Lung (tissue), 12 donors: ENCODE results near the gene GPR6. TPM values are rescaled to one million over a fixed set of nuclear protein-coding genes. Genes with fewer than 3 reads are reported as not detected.

Experiments used
- ATAC-seq: fragments of 200-7000 bp; cut with Tn5 transposase; one replicate; pipeline ENCODE4 v1.9.1; 2020; ENCODE audit warnings: moderate number of reproducible peaks; ENCODE audit not compliant: insufficient read depth, low FRiP score
- DNase-seq, 3 donors: peaks; one replicate each; pipeline ENCODE4 v3.0.0-alpha.2; 2013 to 2017
- H3K27ac ChIP-seq, 2 donors: one replicate each; pipeline ENCODE4 v1.5.1; 2013; ENCODE audit warnings: mild to moderate bottlenecking in 2 of 2, moderate library complexity in 2 of 2, control low read depth in 1 of 2, inconsistent platforms in 1 of 2, low read depth in 1 of 2, low read length in 1 of 2
- H3K27me3 ChIP-seq, 3 donors: one replicate each; pipeline ENCODE4 v1.5.1; 2013; ENCODE audit warnings: low read length in 2 of 3; ENCODE audit not compliant: control insufficient read depth in 3 of 3, insufficient read depth in 3 of 3
- H3K36me3 ChIP-seq, 4 donors: one replicate each; pipeline ENCODE4 v1.5.1; 2013; ENCODE audit warnings: low read length in 4 of 4, mild to moderate bottlenecking in 1 of 4, moderate library complexity in 1 of 4; ENCODE audit not compliant: control insufficient read depth in 4 of 4, insufficient read depth in 4 of 4
- H3K4me1 ChIP-seq, 5 donors: one replicate each; pipeline ENCODE4 v1.5.1; 2013; ENCODE audit warnings: low read length in 5 of 5, mild to moderate bottlenecking in 2 of 5, moderate library complexity in 1 of 5; ENCODE audit not compliant: control insufficient read depth in 5 of 5, insufficient read depth in 5 of 5
- H3K4me3 ChIP-seq: one replicate; pipeline ENCODE4 v1.5.1; 2013; ENCODE audit warnings: mild to moderate bottlenecking, control low read depth, moderate library complexity
- H3K9ac ChIP-seq, 2 donors: one replicate each; pipeline ENCODE4 v1.5.1; 2013; ENCODE audit warnings: low read length in 2 of 2, control low read depth in 1 of 2; ENCODE audit not compliant: insufficient read depth in 1 of 2
- H3K9me3 ChIP-seq, 4 donors: one replicate each; pipeline ENCODE4 v1.5.1; 2013; ENCODE audit warnings: low read length in 3 of 4, mild to moderate bottlenecking in 1 of 4, moderate library complexity in 1 of 4; ENCODE audit not compliant: control insufficient read depth in 4 of 4, insufficient read depth in 3 of 4
- CTCF ChIP-seq: IDR thresholded peaks from 2 replicates; pipeline ENCODE4 v1.5.1; 2012; ENCODE audit warnings: mild to moderate bottlenecking; ENCODE audit errors: control extremely low read depth, extremely low read depth
- WGBS, 2 donors: extraction: QIAGEN DNeasy Blood & Tissue Kit; methylation state at CpG; one replicate each; pipeline ENCODE4 v1.1.7; 2013; 5-methylcytosine and 5-hydroxymethylcytosine counted together
- polyA plus RNA-seq, 2 donors: library from polyadenylated mRNA; stranded (reverse); fragments of 200-250 nt; gene quantifications; one replicate each; pipeline ENCODE4 v1.2.1, GENCODE V29; 2013
- total RNA-seq, 2 donors: library from RNA; depleted of rRNA in 1 of 2; stranded (reverse); fragments of >200 nt in 1 of 2; gene quantifications; one replicate each; pipeline ENCODE4 v1.2.1, GENCODE V29; 2014 to 2021
- donor health status: control.
- donor health status: control.
- donor health status: Bipolar disorder and iron deficiency.
- donor health status: healthy.
- donor health status: DM: yes; HTN: yes; CAD: no.

The GPR6 gene
- total and polyA plus RNA-seq, 4 donors: not detected

- Histone ChIP-seq H3K27me3 (no peaks in the 10 kb centered on the region), H3K36me3 (no peaks in the 10 kb centered on the region), H3K9ac (no peak overlapping the region), H3K9me3 (peaks cover 0 to 11% (median 0%) of the 10 kb centered on the region in 4 donors), H3K27ac (no peak overlapping the region), H3K4me1 (peaks cover 0 to 1% (median 0%) of the 10 kb centered on the region in 5 donors), H3K4me3 (no peak overlapping the region)
- no peak for DNase-seq
- no peak for ATAC-seq
- 52 to 61% methylated on average over 5 of the region's 5 CpGs for WGBS, 2 donors
- TF ChIP-seq CTCF: no peak
Measured at GRCh38 chr6:109961611-109962041, 16.5 kb upstream of the GPR6 start.

- no peak overlapping the region for H3K4me3 ChIP-seq
- H3K36me3 ChIP-seq: no peaks in the 10 kb centered on the region
- no peaks in the 10 kb centered on the region for H3K27me3 ChIP-seq
- H3K27ac ChIP-seq: no peak overlapping the region
- peaks cover 0 to 1% (median 0%) of the 10 kb centered on the region in 5 donors for H3K4me1 ChIP-seq
- no peak for DNase-seq
- H3K9me3 ChIP-seq: peaks cover 0 to 11% (median 0%) of the 10 kb centered on the region in 4 donors
- no peak for ATAC-seq
- TF ChIP-seq CTCF: no peak
- no peak overlapping the region for H3K9ac ChIP-seq
- WGBS, 2 donors: 87 to 90% methylated on average over 5 of the region's 5 CpGs
Measured at GRCh38 chr6:109962271-109962670, 15.8 kb upstream of the GPR6 start.

DNA sequence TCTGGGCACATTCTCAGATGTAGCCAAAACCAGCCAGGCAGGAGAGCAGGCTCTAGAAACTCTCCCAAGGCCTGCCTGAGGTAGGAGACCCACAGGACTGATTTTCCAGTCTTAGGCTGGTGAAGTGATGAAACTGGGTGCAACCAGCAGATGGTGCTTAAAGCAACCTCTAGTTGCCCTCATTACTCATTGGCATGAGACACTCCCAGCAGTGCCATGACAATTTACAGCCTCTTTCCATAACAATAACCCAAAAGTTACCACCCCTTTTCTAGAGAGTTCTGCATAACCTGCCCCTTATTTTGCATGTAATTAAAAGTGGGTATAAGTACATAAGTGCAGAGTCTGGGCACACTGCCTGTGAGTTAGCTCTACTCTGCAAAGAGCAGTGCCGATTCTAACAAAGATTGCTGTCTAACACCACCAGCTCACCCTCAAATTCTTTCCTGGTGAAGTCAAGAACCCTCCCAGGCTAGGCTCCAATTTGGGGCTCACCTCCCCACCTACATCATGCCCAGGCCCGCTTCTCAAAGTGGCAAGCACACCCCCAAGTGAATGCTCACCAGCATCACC lies 14.4 kb upstream of the GPR6 start:
- ATAC-seq: no peak
- H3K4me3 ChIP-seq: no peak overlapping the region
- no peak overlapping the region for H3K27ac ChIP-seq
- H3K36me3 ChIP-seq: no peaks in the 10 kb centered on the region
- WGBS, 2 donors: 94 to 98% methylated on average over 2 of the region's 2 CpGs
- no peak for DNase-seq
- TF ChIP-seq CTCF: no peak
- H3K9ac ChIP-seq: no peak overlapping the region
- peaks cover 0 to 11% (median 0%) of the 10 kb centered on the region in 4 donors for H3K9me3 ChIP-seq
- no peaks in the 10 kb centered on the region for H3K27me3 ChIP-seq
- peaks cover 0 to 1% (median 0%) of the 10 kb centered on the region in 5 donors for H3K4me1 ChIP-seq

DNA sequence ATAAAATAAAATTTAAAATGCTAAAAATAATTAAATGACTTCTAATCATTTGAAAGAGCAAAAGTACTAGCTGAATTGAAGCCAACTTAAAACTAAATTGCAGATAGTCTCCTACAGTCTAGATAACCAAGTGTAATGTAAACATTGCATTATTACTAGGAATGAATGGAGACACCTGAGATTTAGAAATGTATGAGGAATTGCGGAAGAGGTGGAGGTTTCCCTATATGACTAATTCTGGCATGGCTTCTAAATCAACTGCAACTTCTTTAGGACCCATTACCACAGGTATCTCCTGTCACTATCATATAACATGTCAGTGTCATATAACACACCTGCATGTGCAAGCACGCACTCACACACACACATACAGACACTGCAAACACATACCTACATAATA lies 13.2 kb upstream of the GPR6 start:
- no peak for TF ChIP-seq CTCF
- Histone ChIP-seq H3K27me3 (no peaks in the 10 kb centered on the region), H3K4me3 (no peak overlapping the region), H3K36me3 (no peaks in the 10 kb centered on the region), H3K9me3 (peaks cover 0 to 11% (median 0%) of the 10 kb centered on the region in 4 donors), H3K9ac (no peak overlapping the region), H3K4me1 (peaks cover 0 to 1% (median 0%) of the 10 kb centered on the region in 5 donors), H3K27ac (no peak overlapping the region)
- DNase-seq (no peak), ATAC-seq (no peak)
- 92 to 97% methylated on average over 2 of the region's 2 CpGs for WGBS, 2 donors
